Mammary microvascular endothelial cell (primary cell): ENCODE results near the gene TEX54. TPM values are rescaled to one million over a fixed set of nuclear protein-coding genes. Genes with fewer than 3 reads are reported as not detected.

Source experiments
- total RNA-seq: library from RNA; depleted of rRNA; stranded (reverse); fragments of >200 nt; gene quantifications from 2 replicates; pipeline ENCODE4 v1.2.3, GENCODE V29; 2015

The TEX54 gene
- not detected in 2 replicates for total RNA-seq

DNA sequence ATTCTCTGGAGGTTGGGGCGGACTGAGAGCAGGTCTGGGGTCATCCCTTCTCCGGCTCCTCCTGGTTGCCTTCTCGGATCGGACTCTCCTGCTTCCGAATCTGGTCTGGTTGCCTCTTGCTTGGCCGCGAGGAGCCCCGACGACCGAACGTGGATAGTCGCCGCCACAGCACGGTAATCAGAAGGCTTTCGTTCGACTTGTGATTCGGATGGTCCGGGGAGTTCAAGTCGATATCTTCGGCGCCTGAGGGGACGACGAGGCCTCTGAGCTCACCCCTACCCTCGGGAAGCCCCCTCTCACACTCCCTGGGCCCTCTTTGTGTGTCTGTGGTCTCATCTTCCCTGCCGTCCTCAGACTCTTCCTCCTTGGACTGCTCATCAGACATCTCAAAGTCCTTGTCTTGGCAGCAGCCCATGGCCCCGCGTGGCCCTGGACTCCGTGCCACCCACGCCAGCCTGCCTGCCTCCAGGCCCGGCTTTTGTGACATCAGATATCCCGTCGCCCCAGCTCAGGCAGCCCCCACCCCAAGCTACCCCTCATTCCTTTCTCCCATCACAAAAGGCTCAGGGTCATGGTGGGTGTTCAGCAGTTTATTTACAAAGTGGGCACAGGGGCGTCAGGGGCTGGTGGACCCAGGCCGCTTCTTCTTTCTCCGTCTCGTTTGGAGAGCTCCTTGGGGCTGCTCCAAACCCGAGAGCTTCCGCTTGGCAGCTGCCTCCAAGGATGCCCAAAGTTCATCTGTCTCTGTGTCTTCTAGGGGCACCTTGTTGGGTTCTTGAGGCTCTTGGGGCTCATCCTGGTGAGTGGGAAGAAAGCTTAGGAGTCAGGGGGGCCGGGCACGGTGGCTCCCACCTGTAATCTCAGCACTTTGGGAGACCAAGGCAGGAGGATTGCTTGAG, at the start of gene TEX54:
TEX54 (minus strand) TSS at position 506 of the 899 bp plus-strand sequence.

DNA sequence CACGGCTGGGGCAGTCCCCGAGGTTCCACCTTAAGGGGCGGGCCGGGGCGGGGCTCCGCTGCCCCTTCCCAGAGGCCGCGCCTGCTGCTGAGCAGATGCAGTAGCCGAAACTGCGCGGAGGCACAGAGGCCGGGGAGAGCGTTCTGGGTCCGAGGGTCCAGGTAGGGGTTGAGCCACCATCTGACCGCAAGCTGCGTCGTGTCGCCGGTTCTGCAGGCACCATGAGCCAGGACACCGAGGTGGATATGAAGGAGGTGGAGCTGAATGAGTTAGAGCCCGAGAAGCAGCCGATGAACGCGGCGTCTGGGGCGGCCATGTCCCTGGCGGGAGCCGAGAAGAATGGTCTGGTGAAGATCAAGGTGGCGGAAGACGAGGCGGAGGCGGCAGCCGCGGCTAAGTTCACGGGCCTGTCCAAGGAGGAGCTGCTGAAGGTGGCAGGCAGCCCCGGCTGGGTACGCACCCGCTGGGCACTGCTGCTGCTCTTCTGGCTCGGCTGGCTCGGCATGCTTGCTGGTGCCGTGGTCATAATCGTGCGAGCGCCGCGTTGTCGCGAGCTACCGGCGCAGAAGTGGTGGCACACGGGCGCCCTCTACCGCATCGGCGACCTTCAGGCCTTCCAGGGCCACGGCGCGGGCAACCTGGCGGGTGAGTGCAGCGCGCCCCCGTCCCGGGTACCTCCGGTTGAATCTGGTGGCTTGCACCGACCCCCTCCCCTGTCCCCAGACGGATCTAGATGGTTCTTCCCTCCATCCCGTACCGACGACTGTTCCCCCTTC, 48.4 kb upstream of the TEX54 start, which contains the start of gene SLC3A2:
SLC3A2 (plus strand) TSS at position 94 of the 776 bp plus-strand sequence; CDS start at position 222, 128 bp downstream.

DNA sequence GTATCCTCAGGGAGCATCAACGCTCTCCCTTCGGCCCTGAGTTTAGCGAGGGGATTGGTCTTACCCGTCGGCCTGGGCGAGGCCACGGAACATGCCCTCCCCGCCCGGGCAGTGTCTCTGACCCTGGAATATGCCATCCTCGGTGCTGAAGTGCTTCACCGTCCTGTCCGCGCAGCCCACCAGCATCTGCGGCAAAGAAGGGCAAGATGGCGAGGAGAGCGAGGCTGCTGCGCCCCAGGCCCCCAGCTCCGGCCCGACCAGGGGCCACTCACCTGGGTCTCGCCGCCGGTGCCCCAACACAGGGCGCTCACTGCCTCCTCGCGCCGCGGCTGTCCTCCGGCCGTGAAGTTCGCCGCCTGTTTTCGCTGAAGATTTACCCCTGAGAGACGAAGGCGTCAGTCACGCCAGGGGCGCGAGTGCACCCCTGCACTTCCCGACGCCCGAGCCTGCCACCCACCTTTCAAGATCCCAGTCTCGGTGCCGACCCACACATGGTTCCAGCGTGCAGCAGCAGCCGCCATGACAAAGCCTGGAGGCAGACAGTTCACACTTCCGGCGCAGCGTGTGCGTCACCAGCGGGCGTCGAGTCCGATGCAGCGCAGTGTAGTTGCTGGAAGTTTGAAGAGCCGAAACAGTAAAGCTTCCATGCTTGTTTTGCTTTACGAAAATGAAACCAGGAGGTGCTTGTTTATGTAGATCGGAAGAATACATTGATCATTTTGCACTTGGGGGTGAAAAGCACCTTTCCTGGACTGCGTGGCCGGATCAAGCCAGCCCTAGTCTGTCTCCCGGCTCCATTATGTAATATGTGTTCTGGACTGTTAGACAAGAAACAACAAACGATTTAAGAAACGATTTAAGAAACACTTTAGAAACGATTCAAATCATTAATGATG, 6.7 kb upstream of the TEX54 start, which contains the start of gene WDR74:
WDR74 (minus strand) TSS at position 541 of the 896 bp plus-strand sequence; CDS start at position 521, 20 bp downstream.

DNA sequence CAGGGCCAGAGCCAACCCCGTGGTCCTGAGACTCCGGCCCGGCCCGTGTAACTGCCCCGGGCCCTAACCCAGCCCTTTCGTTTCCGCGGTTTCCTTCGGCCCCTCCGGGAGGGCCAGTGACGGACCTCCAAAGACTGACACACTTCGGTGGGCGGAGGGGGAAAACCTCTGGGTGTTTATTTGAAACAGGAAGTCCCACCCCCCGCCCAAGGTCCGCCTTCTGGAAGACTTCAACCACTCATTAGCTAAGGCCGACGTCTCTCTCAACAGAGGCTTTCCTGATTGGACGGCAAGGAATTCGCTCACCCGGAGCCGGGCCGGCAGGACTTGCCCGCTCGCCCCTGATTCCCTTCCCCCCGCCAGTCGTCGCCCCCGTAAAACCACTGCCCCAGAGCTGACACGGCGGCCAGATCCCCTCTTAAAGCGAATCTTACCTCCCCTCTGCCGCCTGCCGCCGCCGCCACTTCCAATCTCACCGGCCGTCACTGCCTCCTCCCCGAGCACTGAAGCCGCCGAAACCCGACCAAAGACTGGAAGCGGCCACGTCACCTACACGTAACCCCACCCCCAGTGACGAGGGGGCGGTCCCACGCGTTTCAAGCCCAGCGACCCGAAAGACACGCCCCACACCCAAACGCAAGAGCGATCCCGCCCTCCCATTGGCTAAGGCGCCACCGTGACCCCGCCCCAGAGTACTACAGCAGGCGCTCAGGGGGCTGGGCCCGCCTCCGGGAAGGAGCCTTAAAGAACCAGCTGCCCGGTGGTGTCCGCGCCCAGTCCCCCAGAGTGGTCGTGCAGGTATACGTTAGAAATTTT, 913 bp downstream of the TEX54 start, which contains the start of gene STX5:
STX5 (minus strand) TSS at position 532 of the 816 bp plus-strand sequence. CDS start 808 bp downstream, outside the sequence.

DNA sequence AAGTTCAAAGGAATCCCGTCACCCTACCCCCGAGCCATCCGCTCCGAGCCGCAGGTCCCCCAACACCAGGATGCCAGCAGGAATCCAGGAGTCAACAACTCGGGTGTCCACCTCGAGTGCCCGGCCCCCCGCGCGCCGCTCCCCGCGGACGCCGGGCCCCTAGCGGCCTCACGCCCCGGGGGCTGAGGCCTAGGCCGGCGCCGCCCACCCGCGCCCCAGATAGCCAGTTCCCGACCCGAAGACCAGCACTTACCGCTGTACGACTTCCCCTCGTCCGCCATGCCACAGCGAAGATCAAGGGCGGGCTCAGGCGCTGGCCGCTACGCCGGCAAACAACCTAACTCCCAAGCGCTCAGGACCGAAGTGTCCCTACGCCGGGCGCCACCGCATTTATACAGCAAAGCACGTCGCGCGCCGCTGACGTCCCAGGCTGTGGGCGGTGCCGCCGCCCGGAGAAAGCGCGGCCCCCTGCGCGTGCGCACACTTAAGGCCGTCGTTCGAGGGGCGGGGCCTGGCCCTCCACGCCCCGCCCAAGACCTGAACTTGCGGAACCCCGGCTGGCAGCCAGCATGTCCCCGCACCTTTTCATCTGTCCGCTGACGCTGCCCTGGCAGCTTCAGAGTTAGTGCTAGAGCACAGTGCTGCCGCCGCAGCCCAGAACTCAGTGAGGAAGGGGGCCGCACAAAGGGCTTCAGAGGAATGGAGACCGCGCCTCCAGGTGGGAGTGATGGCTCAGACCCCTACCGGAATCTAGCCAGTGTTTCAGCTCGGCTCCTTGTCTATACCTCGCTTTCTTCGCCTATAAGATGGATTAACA, 27.4 kb downstream of the TEX54 start, which contains the start of gene NXF1:
NXF1 (minus strand) TSS at position 365 of the 817 bp plus-strand sequence; CDS start at position 281, 84 bp downstream.

DNA sequence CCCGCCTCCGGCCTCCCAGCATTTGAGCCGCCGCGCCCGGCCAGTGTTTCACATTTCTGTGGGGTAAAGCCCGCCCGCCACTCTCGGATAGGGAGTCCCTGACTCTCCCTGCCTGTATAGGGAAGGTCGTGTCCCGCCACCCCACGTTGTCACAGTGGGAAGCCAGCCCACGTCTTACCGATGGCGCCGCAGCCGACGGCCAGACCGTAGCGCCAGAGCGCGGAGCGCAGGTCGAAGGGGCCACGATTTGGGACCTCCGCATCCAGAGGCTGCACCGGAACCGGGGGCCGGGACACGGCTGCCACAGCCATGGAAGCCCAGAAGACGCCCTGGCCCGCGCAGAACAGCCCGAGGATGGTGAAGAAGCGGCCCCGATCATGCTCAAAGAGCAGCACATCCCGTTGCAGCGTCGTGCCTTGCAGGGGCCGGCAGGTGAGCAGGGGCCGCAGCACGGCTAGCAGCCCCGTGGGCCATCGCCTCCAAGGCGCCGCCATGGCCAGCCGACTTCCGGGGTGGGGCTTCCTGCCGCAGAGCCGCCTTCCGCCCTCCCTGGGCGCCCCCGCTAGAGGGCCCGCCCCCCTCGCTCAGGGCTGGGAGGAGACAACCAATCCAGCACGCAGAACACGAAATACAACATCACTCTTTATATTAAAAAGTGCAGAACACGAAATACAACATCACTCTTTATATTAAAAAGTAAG, 41.0 kb downstream of the TEX54 start, which contains the start of gene TMEM223:
TMEM223 (minus strand) TSS at position 506 of the 701 bp plus-strand sequence; CDS start at position 494, 12 bp downstream.

DNA sequence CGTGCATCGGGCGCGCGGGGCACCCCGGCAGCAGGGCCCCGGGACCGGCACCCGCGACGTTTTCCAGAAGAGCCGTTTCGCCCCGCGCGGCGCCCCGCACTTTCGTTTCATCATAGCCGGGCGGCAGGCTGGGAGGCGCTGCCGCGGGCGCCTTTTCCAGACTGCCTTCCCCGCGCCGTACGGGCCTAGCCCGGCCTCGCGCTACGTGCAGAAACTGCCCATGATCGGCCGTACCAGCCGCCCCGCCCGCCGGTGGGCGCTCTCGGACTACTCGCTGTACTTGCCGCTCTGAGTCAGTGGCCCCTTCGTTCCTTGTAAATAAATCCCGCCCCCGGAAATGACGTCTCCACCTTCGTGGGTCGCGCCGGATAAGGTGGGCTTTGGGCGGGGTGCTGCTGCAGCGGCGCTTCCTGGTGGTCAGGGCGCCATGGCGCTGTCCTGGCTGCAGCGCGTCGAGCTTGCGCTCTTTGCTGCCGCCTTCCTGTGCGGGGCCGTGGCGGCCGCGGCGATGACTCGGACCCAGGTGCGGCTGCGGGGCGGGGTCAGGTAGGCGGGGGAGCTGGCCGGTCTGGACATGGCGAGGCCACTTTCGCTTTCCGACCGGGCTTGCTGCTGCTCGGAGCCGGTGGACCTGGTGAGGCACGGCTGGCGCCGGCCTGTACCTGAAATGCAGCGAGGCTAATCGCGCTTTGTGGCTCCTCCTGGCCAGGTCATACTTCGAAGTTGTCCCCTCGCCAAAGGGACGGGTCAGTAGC, 45.5 kb downstream of the TEX54 start, which contains the start of gene TMEM179B:
TMEM179B (plus strand) TSS at position 398 of the 755 bp plus-strand sequence; CDS start at position 428, 30 bp downstream.

Other genes with a start within 250 kb of the TEX54 start
- 12.6 and 15.8 TPM in 2 replicates for gene TUT1, start 241.3 kb downstream of the TEX54 start, total RNA-seq
- gene MTA2, start 231.0 kb downstream of the TEX54 start, total RNA-seq = 155 and 164 TPM in 2 replicates
- 28.5 and 30.8 TPM in 2 replicates for gene EML3, start 220.1 kb downstream of the TEX54 start, total RNA-seq
- 1.3 and 7.3 TPM in 2 replicates for gene ROM1, start 219.6 kb downstream of the TEX54 start, total RNA-seq
- gene B3GAT3, start 210.9 kb downstream of the TEX54 start, total RNA-seq = 26.6 and 34.2 TPM in 2 replicates
- gene GANAB, start 186.2 kb downstream of the TEX54 start, total RNA-seq = 220 and 258 TPM in 2 replicates
- 28.9 and 31.1 TPM in 2 replicates for gene INTS5, start 179.5 kb downstream of the TEX54 start, total RNA-seq
- 72.4 TPM in 2 replicates for gene C11orf98, start 167.6 kb downstream of the TEX54 start, total RNA-seq
- gene CSKMT, start 167.5 kb downstream of the TEX54 start, total RNA-seq = 3.5 and 3.8 TPM in 2 replicates
- gene UQCC3, start 161.2 kb downstream of the TEX54 start, total RNA-seq = 11.8 and 15.9 TPM in 2 replicates
- gene LBHD1, start 160.6 kb downstream of the TEX54 start, total RNA-seq = 2.2 and 2.8 TPM in 2 replicates
- gene UBXN1, start 153.8 kb downstream of the TEX54 start, total RNA-seq = 110 and 132 TPM in 2 replicates
- 0.05 TPM in 1 of 2 replicates, not detected in the other for gene LRRN4CL, start 143.3 kb downstream of the TEX54 start, total RNA-seq
- 28.1 and 37.9 TPM in 2 replicates for gene BSCL2, start 125.4 kb downstream of the TEX54 start, total RNA-seq
- not detected in 2 replicates for gene GNG3, start 125.2 kb downstream of the TEX54 start, total RNA-seq
- gene HNRNPUL2, start 105.4 kb downstream of the TEX54 start, total RNA-seq = 8.7 and 10.3 TPM in 2 replicates
- gene TTC9C, start 104.4 kb downstream of the TEX54 start, total RNA-seq = 28.2 and 32.2 TPM in 2 replicates
- gene ZBTB3, start 78.7 kb downstream of the TEX54 start, total RNA-seq = 8.0 and 14.2 TPM in 2 replicates
- 78.9 and 90.7 TPM in 2 replicates for gene POLR2G, start 71.3 kb downstream of the TEX54 start, total RNA-seq
- 23.3 and 24.0 TPM in 2 replicates for gene TAF6L, start 61.4 kb downstream of the TEX54 start, total RNA-seq
- gene TMEM179B, start 45.4 kb downstream of the TEX54 start, total RNA-seq = 63.6 and 66.8 TPM in 2 replicates
- gene TMEM223, start 40.8 kb downstream of the TEX54 start, total RNA-seq = 25.3 and 27.1 TPM in 2 replicates
- 36.0 and 45.9 TPM in 2 replicates for gene NXF1, start 27.4 kb downstream of the TEX54 start, total RNA-seq
- gene STX5, start 790 bp downstream of the TEX54 start, total RNA-seq = 26.4 and 28.9 TPM in 2 replicates
- gene WDR74, start 6.7 kb upstream of the TEX54 start, total RNA-seq = 58.9 and 62.4 TPM in 2 replicates
- 156 and 171 TPM in 2 replicates for gene SLC3A2, start 48.1 kb upstream of the TEX54 start, total RNA-seq
- 0.07 TPM in 1 of 2 replicates, not detected in the other for gene CHRM1, start 88.5 kb upstream of the TEX54 start, total RNA-seq
- not detected in 2 replicates for gene SLC22A6, start 152.1 kb upstream of the TEX54 start, total RNA-seq
- not detected in 2 replicates for gene SLC22A8, start 183.0 kb upstream of the TEX54 start, total RNA-seq